ENCODE measurements around the gene ATF4. TPM values are rescaled to one million over a fixed set of nuclear protein-coding genes. Genes with fewer than 3 reads are reported as not detected.

Gene ATF4
- total RNA-seq = 100 to 1,000 TPM; 412 to 426 TPM

- ATAC-seq (peak; percentile 38), DNase-seq (peak; percentile 91)
- Mint-ChIP-seq H3K9me3 (ENCODE audit: insufficient read depth) (no peaks in the 10 kb centered on the region), H3K36me3 (ENCODE audit: low read depth) (peaks cover 70% of the 10 kb centered on the region), H3K4me1 (ENCODE audit: low read depth) (peaks cover 61% of the 10 kb centered on the region), H3K27me3 (ENCODE audit: low read depth) (no peaks in the 10 kb centered on the region), H3K27ac (peak within 1 kb of the TSS; percentile 98), H3K4me3 (peak within 1 kb of the TSS; percentile 90)
- CTCF ChIA-PET = interaction anchor here (0.6 to 1.7 kb wide), 16 partner anchors 9 to 803 kb away, joined by 3 to 33 read pairs (median 4); partner anchors contain the start of genes MIEF1, RPL3 and TAB1
- POLR2A ChIA-PET = interaction anchor here (0.5 to 4.0 kb wide), 37 partner anchors 9 to 969 kb away, joined by 3 to 75 read pairs (median 4); partner anchors contain the start of genes CBX7, MIEF1, RPL3 and RPS19BP1
These were observed at the start of gene ATF4 for GRCh38 chr22:39520226-39521105. Gene ATF4 (plus strand): TSS chr22:39520562. CDS start chr22:39521446, 884 bp downstream.

GRCh38 chr22:39471381-39472141, 48.8 kb upstream of the ATF4 start:
- H3K27me3 Mint-ChIP-seq (ENCODE audit: low read depth) = no peaks in the 10 kb centered on the region
- ATAC-seq (peak; percentile 70), DNase-seq (peak; percentile 45)
- H3K36me3 Mint-ChIP-seq (ENCODE audit: low read depth) = peaks cover 2% of the 10 kb centered on the region
- H3K27ac Mint-ChIP-seq = peak overlapping the region; percentile 86
- CTCF ChIA-PET = interaction anchor here (0.9 to 2.3 kb wide), 3 partner anchors 22 to 161 kb away, joined by 3 to 10 read pairs (median 4); no protein-coding TSS in a partner anchor
- POLR2A ChIA-PET = interaction anchor here (0.6 to 0.7 kb wide), 4 partner anchors 19 to 133 kb away, joined by 3 read pairs; partner anchors contain the start of gene ATF4
- H3K9me3 Mint-ChIP-seq (ENCODE audit: insufficient read depth) = no peaks in the 10 kb centered on the region
- peaks cover 35% of the 10 kb centered on the region for H3K4me1 Mint-ChIP-seq (ENCODE audit: low read depth)
- no peak overlapping the region for H3K4me3 Mint-ChIP-seq

GRCh38 chr22:39472570-39473556, 47.5 kb upstream of the ATF4 start:
- DNase-seq (no peak), ATAC-seq (no peak)
- ChIA-PET CTCF (no interaction called here), POLR2A (no interaction called here)
- no peaks in the 10 kb centered on the region for H3K27me3 Mint-ChIP-seq (ENCODE audit: low read depth)
- H3K36me3 Mint-ChIP-seq (ENCODE audit: low read depth) = peaks cover 2% of the 10 kb centered on the region
- H3K9me3 Mint-ChIP-seq (ENCODE audit: insufficient read depth) = no peaks in the 10 kb centered on the region
- peak overlapping the region; percentile 32 for H3K27ac Mint-ChIP-seq
- peaks cover 29% of the 10 kb centered on the region for H3K4me1 Mint-ChIP-seq (ENCODE audit: low read depth)
- H3K4me3 Mint-ChIP-seq = no peak overlapping the region

GRCh38 chr22:39473851-39474250, 46.5 kb upstream of the ATF4 start:
- CTCF ChIA-PET = no interaction called here
- ATAC-seq = no peak
- H3K9me3 Mint-ChIP-seq (ENCODE audit: insufficient read depth) = no peaks in the 10 kb centered on the region
- POLR2A ChIA-PET = no interaction called here
- peaks cover 29% of the 10 kb centered on the region for H3K4me1 Mint-ChIP-seq (ENCODE audit: low read depth)
- H3K27ac Mint-ChIP-seq = no peak overlapping the region
- no peak for DNase-seq
- peaks cover 2% of the 10 kb centered on the region for H3K36me3 Mint-ChIP-seq (ENCODE audit: low read depth)
- no peaks in the 10 kb centered on the region for H3K27me3 Mint-ChIP-seq (ENCODE audit: low read depth)
- H3K4me3 Mint-ChIP-seq = no peak overlapping the region

GRCh38 chr22:39474351-39475111, 45.8 kb upstream of the ATF4 start:
- H3K4me3 Mint-ChIP-seq = no peak overlapping the region
- H3K4me1 Mint-ChIP-seq (ENCODE audit: low read depth) = peaks cover 29% of the 10 kb centered on the region
- ATAC-seq = no peak
- H3K36me3 Mint-ChIP-seq (ENCODE audit: low read depth) = peaks cover 2% of the 10 kb centered on the region
- H3K9me3 Mint-ChIP-seq (ENCODE audit: insufficient read depth) = no peaks in the 10 kb centered on the region
- no peak for DNase-seq
- H3K27ac Mint-ChIP-seq = no peak overlapping the region
- H3K27me3 Mint-ChIP-seq (ENCODE audit: low read depth) = no peaks in the 10 kb centered on the region
- POLR2A ChIA-PET = no interaction called here
- CTCF ChIA-PET = no interaction called here

GRCh38 chr22:39475337-39475736, 45.0 kb upstream of the ATF4 start:
- ATAC-seq (no peak), DNase-seq (no peak)
- peaks cover 2% of the 10 kb centered on the region for H3K36me3 Mint-ChIP-seq (ENCODE audit: low read depth)
- peaks cover 27% of the 10 kb centered on the region for H3K4me1 Mint-ChIP-seq (ENCODE audit: low read depth)
- POLR2A ChIA-PET = no interaction called here
- H3K9me3 Mint-ChIP-seq (ENCODE audit: insufficient read depth) = no peaks in the 10 kb centered on the region
- no peak overlapping the region for H3K4me3 Mint-ChIP-seq
- H3K27ac Mint-ChIP-seq = no peak overlapping the region
- no peaks in the 10 kb centered on the region for H3K27me3 Mint-ChIP-seq (ENCODE audit: low read depth)
- CTCF ChIA-PET = no interaction called here

- no peak for ATAC-seq
- Mint-ChIP-seq H3K27ac (no peak overlapping the region), H3K4me1 (ENCODE audit: low read depth) (peaks cover 22% of the 10 kb centered on the region), H3K36me3 (ENCODE audit: low read depth) (peaks cover 2% of the 10 kb centered on the region), H3K27me3 (ENCODE audit: low read depth) (no peaks in the 10 kb centered on the region), H3K9me3 (ENCODE audit: insufficient read depth) (no peaks in the 10 kb centered on the region), H3K4me3 (no peak overlapping the region)
- POLR2A ChIA-PET = no interaction called here
- no peak for DNase-seq
- CTCF ChIA-PET = interaction anchor here (1.3 kb wide), 1 partner anchor 18 kb away, joined by 3 read pairs; no protein-coding TSS in a partner anchor
These were observed 44.5 kb upstream of the ATF4 start for GRCh38 chr22:39475902-39476301.

GRCh38 chr22:39476664-39477063, 43.7 kb upstream of the ATF4 start:
- Mint-ChIP-seq H3K36me3 (ENCODE audit: low read depth) (peaks cover 2% of the 10 kb centered on the region), H3K27ac (no peak overlapping the region), H3K9me3 (ENCODE audit: insufficient read depth) (no peaks in the 10 kb centered on the region), H3K4me3 (no peak overlapping the region), H3K4me1 (ENCODE audit: low read depth) (peaks cover 16% of the 10 kb centered on the region), H3K27me3 (ENCODE audit: low read depth) (no peaks in the 10 kb centered on the region)
- CTCF ChIA-PET = interaction anchor here (1.3 kb wide), 1 partner anchor 18 kb away, joined by 3 read pairs; no protein-coding TSS in a partner anchor
- ATAC-seq (no peak), DNase-seq (no peak)
- POLR2A ChIA-PET = no interaction called here

GRCh38 chr22:39477542-39477941, 42.8 kb upstream of the ATF4 start:
- H3K27ac Mint-ChIP-seq = no peak overlapping the region
- no peak for DNase-seq
- H3K27me3 Mint-ChIP-seq (ENCODE audit: low read depth) = no peaks in the 10 kb centered on the region
- H3K36me3 Mint-ChIP-seq (ENCODE audit: low read depth) = peaks cover 2% of the 10 kb centered on the region
- ChIA-PET POLR2A (no interaction called here), CTCF (interaction anchor here (1.7 to 1.8 kb wide), 2 partner anchors 19 to 52 kb away, joined by 3 to 6 read pairs; no protein-coding TSS in a partner anchor)
- H3K4me3 Mint-ChIP-seq = no peak overlapping the region
- no peaks in the 10 kb centered on the region for H3K9me3 Mint-ChIP-seq (ENCODE audit: insufficient read depth)
- no peak for ATAC-seq
- H3K4me1 Mint-ChIP-seq (ENCODE audit: low read depth) = peaks cover 7% of the 10 kb centered on the region

GRCh38 chr22:39478441-39478850, 41.9 kb upstream of the ATF4 start:
- peaks cover 2% of the 10 kb centered on the region for H3K36me3 Mint-ChIP-seq (ENCODE audit: low read depth)
- no peak overlapping the region for H3K4me3 Mint-ChIP-seq
- no peaks in the 10 kb centered on the region for H3K4me1 Mint-ChIP-seq (ENCODE audit: low read depth)
- POLR2A ChIA-PET = interaction anchor here (0.7 kb wide), 1 partner anchor 565 kb away, joined by 3 read pairs; no protein-coding TSS in a partner anchor
- no peaks in the 10 kb centered on the region for H3K27me3 Mint-ChIP-seq (ENCODE audit: low read depth)
- no peaks in the 10 kb centered on the region for H3K9me3 Mint-ChIP-seq (ENCODE audit: insufficient read depth)
- DNase-seq (peak; percentile 58), ATAC-seq (peak; percentile 59)
- CTCF ChIA-PET = interaction anchor here (1.7 to 1.8 kb wide), 2 partner anchors 18 to 51 kb away, joined by 3 to 6 read pairs; no protein-coding TSS in a partner anchor
- H3K27ac Mint-ChIP-seq = no peak overlapping the region

All from activated CD8-positive, alpha-beta T cell treated with anti-CD3 and anti-CD28 coated beads, Interleukin-2, amount 10 ng/mL, durations not matched to agents 7 days and 5 days (primary cell).